ENCODE results near the gene SETMAR. TPM values are rescaled to one million over a fixed set of nuclear protein-coding genes. Genes with fewer than 3 reads are reported as not detected.
A peak's percentile ranks its signal among the peaks of the same experiment; 100 is the strongest.

SETMAR gene
- total and polyA plus RNA-seq, 2 of the 13 experiments (the other 11 are each of a cell fraction or from before 2014, with no cell fraction given): 7.0 to 16.7 TPM

DNA sequence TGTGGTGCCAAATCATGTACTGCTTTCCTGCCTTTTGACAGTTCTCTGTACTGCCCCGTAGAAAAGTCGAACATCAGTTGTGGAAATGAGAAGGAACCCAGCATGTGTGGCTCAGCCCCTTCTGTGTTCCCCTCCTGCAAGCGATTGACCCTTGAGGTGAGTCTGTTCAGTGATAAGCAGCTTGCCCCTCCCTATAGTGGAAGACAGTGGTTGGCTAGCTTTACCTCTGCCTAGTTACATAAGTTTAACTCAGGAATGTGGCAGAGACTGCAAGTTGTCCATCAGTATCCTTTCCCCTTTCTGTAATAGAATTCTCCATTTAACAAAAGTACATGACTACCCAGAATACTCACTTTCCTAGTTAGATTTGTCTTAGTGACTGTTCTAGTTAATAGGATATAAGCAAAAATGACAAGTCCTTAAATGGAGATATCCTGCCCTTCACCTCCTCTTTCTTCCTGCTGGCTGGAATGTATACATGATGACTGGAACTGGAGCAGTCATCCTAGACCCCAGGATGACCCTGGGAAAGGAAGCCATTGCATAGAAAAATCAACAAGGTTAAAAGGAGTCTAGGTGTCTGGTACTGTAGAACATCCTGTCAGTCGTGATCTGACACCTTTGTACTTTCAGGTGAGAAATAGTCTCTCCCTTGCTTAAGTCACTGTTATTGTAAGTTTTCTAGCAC lies 10.6 kb downstream of the SETMAR start:
- no peaks in the 10 kb centered on the region for H3K79me2 ChIP-seq (ENCODE audit: insufficient read depth, low read length)
- no peak overlapping the region for H3K9ac ChIP-seq (ENCODE audit: insufficient read depth, low read depth, low read length)
- no peaks in the 10 kb centered on the region for H3K9me3 ChIP-seq (ENCODE audit: low read length)
- FAIRE-seq (peak; percentile 32), ATAC-seq (peak; percentile 85), DNase-seq (ENCODE audit: low spot score) (peak; percentile 73)
- H2AFZ ChIP-seq (ENCODE audit: low read length): no peak overlapping the region
- no TSS peak for BruUV-seq (replicated peaks)
- ChIA-PET POLR2A (no interaction called here), CTCF (ENCODE audit: low intra/inter-chr PET ratio, low total read pairs) (no interaction called here)
- in situ Hi-C loops (cut with HindIII; ENCODE audit: extremely low pct_ligation_motif_present, low pct_unique_long_range_greater_than_20kb) (no loop called here), intact Hi-C loops (cut with micrococcal nuclease; ENCODE audit: unreplicated experiment) (no loop called here)
- 94% methylated on average over 4 of the region's 4 CpGs for WGBS (ENCODE audit: low lambda C conversion rate)
- TF ChIP-seq RARA (CRISPR knock-in tag; IDR thresholded peaks at IDR 0.05) (peak; percentile 95), FOXA1 (IDR thresholded peaks at IDR 0.05) (no peak), FOXA1 (CRISPR knock-in tag; IDR thresholded peaks at IDR 0.05) (0 out of 2 replicates have a peak, but pooled peaks have one; percentile 42), TEAD3 (CRISPR knock-in tag; optimal IDR thresholded peaks at IDR 0.05; ENCODE audit: borderline replicate concordance) (peak; percentile 76), TCF7 (IDR thresholded peaks at IDR 0.05; ENCODE audit: low read depth) (peak; percentile 20; the same call in 1 of the 2 replicates), ZNF20 (CRISPR knock-in tag; IDR thresholded peaks at IDR 0.05) (no peak)
- H3K4me2 ChIP-seq (ENCODE audit: low read depth, low read length): no peak overlapping the region
- no peaks in the 10 kb centered on the region for H3K27me3 ChIP-seq (ENCODE audit: control insufficient read depth in 1 of 2, insufficient read depth in 2 of 2, low read length in 2 of 2)
- peak overlapping the region; percentile 15 for H3K27ac ChIP-seq (ENCODE audit: extremely low read length, insufficient read depth, low read length)
- peaks cover 13% of the 10 kb centered on the region for H3K4me1 ChIP-seq (ENCODE audit: insufficient read depth, low read length)
- peaks cover 3 to 27% of the 10 kb centered on the region in 2 experiments; a peak in 3 of 5 replicates for H3K36me3 ChIP-seq (replicated peaks in 1 of 2; ENCODE audit: control insufficient read depth in 1 of 2, insufficient read depth in 2 of 2, low read length in 2 of 2)
- no peaks in the 10 kb centered on the region for H4K20me1 ChIP-seq (ENCODE audit: insufficient read depth, low read length)
- H3K4me3 ChIP-seq (replicated peaks in 1 of 3; ENCODE audit: insufficient read depth in 1 of 3, low read depth in 2 of 3, low read length in 3 of 3): no peak overlapping the region

DNA sequence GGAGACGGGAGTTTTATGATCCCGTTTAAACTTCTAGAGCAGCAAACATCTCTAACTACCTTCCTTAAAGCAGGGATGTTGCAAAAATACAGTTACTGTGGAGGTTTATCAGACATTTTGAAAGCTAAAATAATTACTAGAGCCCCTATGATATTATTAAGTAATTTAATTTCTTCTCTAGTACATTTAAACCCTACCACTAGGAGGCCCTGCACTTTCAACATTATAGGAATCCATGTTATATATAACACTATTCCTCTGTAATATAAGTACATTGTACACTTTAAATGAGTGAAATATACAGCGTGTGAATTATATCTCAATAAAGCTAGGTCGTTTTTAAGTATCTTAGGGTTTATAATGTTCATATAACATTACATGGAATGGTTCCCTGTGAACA lies 11.5 kb downstream of the SETMAR start:
- no TSS peak for BruUV-seq (replicated peaks)
- in situ Hi-C loops (cut with HindIII; ENCODE audit: extremely low pct_ligation_motif_present, low pct_unique_long_range_greater_than_20kb): no loop called here

More for the DNA sequence above, 11.5 kb downstream of the SETMAR start:
- no peak overlapping the region for H3K4me2 ChIP-seq (ENCODE audit: low read depth, low read length)
- ATAC-seq: 0 out of 3 replicates have a peak, but pooled peaks have one; percentile 34
- no peak overlapping the region for H3K9ac ChIP-seq (ENCODE audit: insufficient read depth, low read depth, low read length)
- H3K4me3 ChIP-seq (replicated peaks in 1 of 3; ENCODE audit: insufficient read depth in 1 of 3, low read depth in 2 of 3, low read length in 3 of 3): no peak overlapping the region
- ChIA-PET POLR2A (no interaction called here), CTCF (ENCODE audit: low intra/inter-chr PET ratio, low total read pairs) (no interaction called here)
- DNase-seq (ENCODE audit: low spot score): no peak
- H2AFZ ChIP-seq (ENCODE audit: low read length): no peak overlapping the region
- FAIRE-seq: no peak
- no peaks in the 10 kb centered on the region for H3K27me3 ChIP-seq (ENCODE audit: control insufficient read depth in 1 of 2, insufficient read depth in 2 of 2, low read length in 2 of 2)
- H4K20me1 ChIP-seq (ENCODE audit: insufficient read depth, low read length): no peaks in the 10 kb centered on the region
- H3K79me2 ChIP-seq (ENCODE audit: insufficient read depth, low read length): no peaks in the 10 kb centered on the region
- intact Hi-C loops (cut with micrococcal nuclease; ENCODE audit: unreplicated experiment): no loop called here
- H3K36me3 ChIP-seq (replicated peaks in 1 of 2; ENCODE audit: control insufficient read depth in 1 of 2, insufficient read depth in 2 of 2, low read length in 2 of 2): peaks cover 3 to 27% of the 10 kb centered on the region in 2 experiments; a peak in 3 of 5 replicates
- 84% methylated on average over 4 of the region's 4 CpGs for WGBS (ENCODE audit: low lambda C conversion rate)
- H3K27ac ChIP-seq (ENCODE audit: extremely low read length, insufficient read depth, low read length): no peak overlapping the region
- H3K9me3 ChIP-seq (ENCODE audit: low read length): no peaks in the 10 kb centered on the region
- TF ChIP-seq CENPX (CRISPR knock-in tag; IDR thresholded peaks at IDR 0.05) (no peak), IRF2 (CRISPR knock-in tag; IDR thresholded peaks at IDR 0.05) (no peak), ZNF460 (CRISPR knock-in tag; IDR thresholded peaks at IDR 0.05; ENCODE audit: borderline replicate concordance) (no peak), ZNF44 (CRISPR knock-in tag; IDR thresholded peaks at IDR 0.05) (no peak), TCF7L2 (IDR thresholded peaks at IDR 0.05; ENCODE audit: low read depth, low read length) (no peak), SAP130 (CRISPR knock-in tag; IDR thresholded peaks at IDR 0.05; ENCODE audit: low read depth) (no peak)
- TF ChIP-seq, protein P1, sequence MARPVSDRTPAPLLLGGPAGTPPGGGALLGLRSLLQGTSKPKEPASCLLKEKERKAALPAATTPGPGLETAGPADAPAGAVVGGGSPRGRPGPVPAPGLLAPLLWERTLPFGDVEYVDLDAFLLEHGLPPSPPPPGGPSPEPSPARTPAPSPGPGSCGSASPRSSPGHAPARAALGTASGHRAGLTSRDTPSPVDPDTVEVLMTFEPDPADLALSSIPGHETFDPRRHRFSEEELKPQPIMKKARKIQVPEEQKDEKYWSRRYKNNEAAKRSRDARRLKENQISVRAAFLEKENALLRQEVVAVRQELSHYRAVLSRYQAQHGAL (CRISPR knock-in tag; IDR thresholded peaks at IDR 0.05; ENCODE audit: not compliant biosample characterization): no peak
- TF ChIP-seq, protein P2, sequence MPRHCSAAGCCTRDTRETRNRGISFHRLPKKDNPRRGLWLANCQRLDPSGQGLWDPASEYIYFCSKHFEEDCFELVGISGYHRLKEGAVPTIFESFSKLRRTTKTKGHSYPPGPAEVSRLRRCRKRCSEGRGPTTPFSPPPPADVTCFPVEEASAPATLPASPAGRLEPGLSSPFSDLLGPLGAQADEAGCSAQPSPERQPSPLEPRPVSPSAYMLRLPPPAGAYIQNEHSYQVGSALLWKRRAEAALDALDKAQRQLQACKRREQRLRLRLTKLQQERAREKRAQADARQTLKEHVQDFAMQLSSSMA (CRISPR knock-in tag; IDR thresholded peaks at IDR 0.05): no peak
- peaks cover 13% of the 10 kb centered on the region for H3K4me1 ChIP-seq (ENCODE audit: insufficient read depth, low read length)
